GM21529 (cell line): ENCODE results near the gene CREB3L1.

Experiments used
- ATAC-seq: cut with Tn5 transposase; IDR thresholded peaks from one replicate; pipeline ENCODE4 v1.9.1; 2021; ENCODE audit not compliant: unreplicated experiment

Gene CREB3L1

GRCh38 chr11:46363031-46363407 lies 85.6 kb downstream of the CREB3L1 start:
- ATAC-seq = no peak

DNA sequence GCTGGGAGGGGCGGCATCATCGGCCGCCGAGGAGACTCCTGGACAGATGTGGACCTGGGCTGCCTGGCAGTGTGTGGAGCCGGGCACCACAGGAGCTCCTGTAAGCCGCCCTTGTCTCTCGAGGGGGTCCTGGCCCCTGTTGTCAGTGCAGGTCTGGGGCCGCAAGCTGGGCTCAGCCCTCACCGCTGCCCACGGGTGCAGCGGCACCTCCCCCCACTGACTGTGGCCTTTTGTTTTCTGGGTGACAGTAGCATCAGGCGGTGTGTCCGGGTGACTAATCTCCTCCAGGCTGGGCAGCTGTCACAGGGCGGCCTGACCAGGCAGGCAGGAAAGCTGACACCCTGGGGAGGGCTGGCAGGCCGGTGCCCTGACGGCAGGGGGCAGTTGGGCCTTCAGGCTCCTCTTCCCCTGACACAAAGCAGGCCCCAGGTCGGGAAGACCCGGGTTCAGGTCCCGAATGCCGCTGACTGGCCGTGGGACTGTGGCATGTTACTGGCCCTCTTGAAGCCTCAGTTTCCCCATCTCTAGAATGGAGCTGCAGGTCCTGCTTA lies 86.1 kb downstream of the CREB3L1 start:
- no peak for ATAC-seq

DNA sequence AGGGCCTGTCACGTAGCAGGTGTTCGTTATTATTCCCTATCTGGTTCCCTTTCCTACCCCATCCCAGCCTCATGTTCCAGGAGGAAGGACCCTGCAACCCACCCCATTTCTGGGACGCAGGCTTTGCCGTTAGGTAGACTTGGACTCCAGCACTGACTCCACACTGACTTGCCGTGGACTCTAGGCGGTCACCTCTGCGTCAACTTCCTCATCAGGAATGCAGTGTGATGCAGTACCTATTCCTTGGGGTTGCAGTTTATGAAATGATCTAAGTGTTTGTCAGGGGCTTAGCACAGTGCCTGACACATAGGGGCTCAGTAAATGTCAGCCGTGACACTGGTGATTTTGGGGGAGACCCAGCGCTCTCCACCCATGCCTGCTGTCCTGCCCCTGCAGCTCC lies 86.6 kb downstream of the CREB3L1 start:
- no peak for ATAC-seq

DNA sequence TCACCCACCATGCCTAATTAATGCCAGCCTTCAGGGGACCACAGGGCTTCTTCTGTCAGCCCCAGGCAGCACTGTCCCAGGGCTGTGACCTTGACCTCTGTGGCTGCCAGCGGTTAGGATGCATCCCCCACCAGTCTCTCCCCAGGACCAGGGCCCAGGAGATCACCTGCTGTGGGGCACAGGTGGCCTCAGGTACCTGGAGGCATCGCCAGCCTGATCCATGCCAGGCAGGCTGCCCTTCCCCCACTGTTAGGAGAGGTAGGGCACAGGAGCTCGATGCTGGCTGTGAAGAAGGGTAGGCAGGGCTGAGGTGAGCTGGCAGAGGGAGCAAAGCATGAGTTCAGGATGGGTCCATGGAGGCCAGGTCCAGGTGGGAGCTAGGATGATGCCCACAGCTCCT lies 87.3 kb downstream of the CREB3L1 start:
- no peak for ATAC-seq

DNA sequence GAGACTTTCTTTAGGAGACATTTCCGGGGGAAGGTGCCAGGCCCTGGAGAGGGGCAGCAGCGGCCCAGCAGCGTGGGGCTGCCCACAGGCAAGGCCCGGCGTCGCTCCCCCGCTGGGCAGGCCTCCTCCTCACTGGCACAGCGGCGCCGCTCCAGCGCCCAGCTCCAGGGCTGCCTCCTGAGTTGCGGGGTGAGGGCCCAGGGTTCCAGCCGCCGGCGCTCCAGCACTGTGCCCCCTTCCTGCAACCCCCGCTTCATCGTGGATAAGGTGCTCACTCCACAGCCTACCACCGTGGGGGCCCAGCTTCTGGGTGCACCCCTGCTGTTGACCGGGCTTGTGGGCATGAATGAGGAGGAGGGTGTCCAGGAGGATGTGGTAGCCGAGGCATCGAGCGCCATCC lies 88.8 kb downstream of the CREB3L1 start:
- no peak for ATAC-seq

DNA sequence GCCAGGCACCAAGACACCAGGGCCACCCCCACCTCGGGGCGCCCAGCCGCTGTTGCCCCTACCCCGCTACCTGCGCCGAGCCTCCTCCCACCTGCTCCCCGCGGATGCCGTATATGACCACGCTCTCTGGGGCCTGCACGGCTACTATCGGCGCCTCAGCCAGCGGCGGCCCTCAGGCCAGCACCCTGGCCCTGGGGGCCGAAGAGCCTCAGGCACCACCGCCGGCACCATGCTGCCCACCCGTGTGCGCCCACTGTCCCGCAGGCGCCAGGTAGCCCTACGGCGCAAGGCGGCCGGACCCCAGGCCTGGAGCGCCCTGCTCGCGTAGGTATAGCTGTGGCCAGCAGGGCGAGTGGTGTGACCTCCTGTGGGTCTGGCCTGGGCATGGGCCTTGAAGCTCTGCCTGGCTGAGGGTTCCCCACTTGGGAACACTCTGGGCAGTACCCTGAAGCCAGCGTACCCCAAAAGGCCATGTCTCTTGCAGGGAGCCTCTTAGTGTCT lies 89.2 kb downstream of the CREB3L1 start:
- ATAC-seq = no peak

GRCh38 chr11:46367244-46367915 lies 89.9 kb downstream of the CREB3L1 start:
- ATAC-seq = peak; percentile 77

GRCh38 chr11:46367916-46368267 lies 90.4 kb downstream of the CREB3L1 start:
- no peak for ATAC-seq

DNA sequence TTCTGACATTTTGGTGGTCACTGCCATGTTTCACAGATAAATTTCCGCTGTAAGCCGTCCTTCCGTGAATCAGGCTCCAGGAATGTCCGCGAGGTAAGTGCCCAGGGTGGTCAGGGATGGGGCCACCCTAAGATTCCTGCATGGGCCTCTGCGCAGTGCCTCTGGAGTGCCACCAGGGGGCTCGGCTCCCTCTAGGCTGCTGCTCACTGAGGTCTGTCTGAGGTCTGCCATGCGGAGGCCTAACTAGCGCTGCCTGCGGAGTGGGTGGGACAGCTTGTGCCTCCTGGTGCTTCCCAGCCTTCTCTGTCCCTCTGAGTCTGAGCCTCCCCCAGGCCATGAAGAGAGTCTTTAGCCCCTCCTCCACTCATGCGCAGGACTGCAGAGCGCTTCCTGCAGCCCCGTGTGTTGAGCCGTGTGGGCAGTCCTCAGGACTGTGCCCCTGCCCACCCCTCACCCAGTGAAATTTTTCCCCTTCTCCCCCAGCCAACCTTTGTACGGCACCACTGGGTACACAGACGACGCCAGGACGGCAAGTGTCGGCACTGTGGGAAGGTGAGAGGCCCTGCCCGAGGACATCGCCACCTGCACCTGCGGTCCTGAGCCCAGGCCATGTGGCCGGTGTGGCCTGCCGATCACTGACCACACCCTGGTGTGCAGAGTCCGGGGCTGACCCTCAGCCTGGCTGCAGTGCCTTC lies 92.1 kb downstream of the CREB3L1 start:
- peak; percentile 60 for ATAC-seq

DNA sequence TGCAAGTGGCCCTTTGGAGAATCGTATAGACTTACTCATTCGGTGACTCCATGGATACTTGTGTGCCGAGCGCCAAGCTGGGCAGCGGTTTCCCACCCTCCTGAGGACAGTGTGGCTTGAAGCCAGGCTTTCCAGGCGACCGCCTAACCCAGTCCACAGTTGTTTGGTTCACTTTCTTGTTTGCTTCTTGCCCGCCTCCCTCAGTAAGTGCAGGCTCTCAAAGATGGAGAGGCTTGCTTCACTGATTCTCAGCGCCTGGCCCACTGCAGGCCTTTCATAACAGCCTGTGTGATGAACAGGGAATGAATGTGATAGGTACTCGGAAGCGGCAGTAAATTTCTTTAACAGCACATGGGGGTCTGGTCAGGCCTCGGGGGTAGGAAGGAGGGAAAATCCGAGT lies 92.8 kb downstream of the CREB3L1 start:
- no peak for ATAC-seq
